ENCODE measurements around the gene AKR1C8.
"Not testable (repeated sequence)": the region's sequence is repeated elsewhere in the genome, so short reads cannot be mapped to it uniquely, and the experiment has no call there.

DNA sequence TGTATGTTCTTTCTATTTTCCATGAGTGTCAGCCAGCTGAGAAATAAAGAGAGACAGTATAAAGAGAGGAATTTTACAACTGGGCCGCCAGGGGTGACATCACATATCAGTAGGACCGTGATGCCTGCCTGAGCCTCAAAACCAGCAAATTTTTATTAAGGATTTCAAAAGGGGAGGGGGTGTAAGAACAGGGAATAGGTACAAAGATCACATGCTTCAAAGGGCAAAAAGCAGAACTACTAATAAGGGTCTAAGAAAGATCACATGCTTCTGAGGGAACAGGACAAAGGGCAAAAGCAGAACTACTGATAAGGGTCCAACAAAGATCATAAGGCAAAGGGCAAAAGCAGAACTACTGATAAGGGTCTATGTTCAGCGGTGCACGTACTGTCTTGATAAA is 47.3 kb downstream of the AKR1C8 start:
- not testable (repeated sequence) for TF ChIP-seq EZH2 (IDR thresholded peaks at IDR 0.05; ENCODE audit: insufficient read depth, poor library complexity, severe bottlenecking); EZH2phosphoT487 (IDR thresholded peaks at IDR 0.05; ENCODE audit: insufficient read depth, low read depth)

All from GM23248 (cell line).